Lower leg skin (tissue), 4 donors: Measurements from ENCODE around the gene HEPH. TPM values are rescaled to one million over a fixed set of nuclear protein-coding genes. Genes with fewer than 3 reads are reported as not detected.

Experiments used
- DNase-seq, 2 donors: peaks; one replicate each; pipeline ENCODE4 v3.0.0-alpha.2; 2019; ENCODE audit warnings: low spot score in 2 of 2
- H3K4me3 ChIP-seq: fragments of 200-600 bp; sonication (generic); 2 replicates; pipeline ENCODE4 v1.5.1; 2017; ENCODE audit warnings: mild to moderate bottlenecking, low read depth; ENCODE audit not compliant: poor library complexity, severe bottlenecking
- CTCF ChIP-seq, 3 donors: fragments of 450-650 bp; IDR thresholded peaks; one replicate each; pipeline ENCODE4 v1.5.1; 2016; ENCODE audit warnings: antibody characterized with exemption in 3 of 3, mild to moderate bottlenecking in 3 of 3, moderate library complexity in 2 of 3
- POLR2A ChIP-seq, 2 donors: fragments of 450-650 bp; IDR thresholded peaks; one replicate each; pipeline ENCODE4 v1.6.1; 2016 to 2017; ENCODE audit warnings: antibody characterized with exemption in 2 of 2, mild to moderate bottlenecking in 1 of 2, moderate library complexity in 1 of 2
- WGBS, 2 donors: methylation state at CpG; one replicate each; pipeline ENCODE4 v1.1.5; 2018; 5-methylcytosine and 5-hydroxymethylcytosine counted together
- intact Hi-C: fragments of 100-400 bp; cut with DNase I; formaldehyde crosslinking; loops from one replicate; pipeline ENCODE4 v1.15.0; 2023; ENCODE audit warnings: low total_unique reads
- total RNA-seq, 4 donors: library from RNA; depleted of rRNA; stranded (reverse); fragments of >200 nt; gene quantifications; one replicate each; pipeline ENCODE4 v1.1.0, GENCODE V29; 2016

The HEPH gene
- total RNA-seq, 4 donors from 2014 or later, result 1.5 to 19.6 (median 8.6) TPM

GRCh38 chrX:66144258-66144657, 19.8 kb upstream of the HEPH start:
- H3K4me3 ChIP-seq, result no peak overlapping the region
- no peak for DNase-seq
- TF ChIP-seq CTCF (IDR thresholded peaks at IDR 0.05), result no peak
- TF ChIP-seq POLR2A (IDR thresholded peaks at IDR 0.05), result no peak
- WGBS, 2 donors, result 69 to 75% methylated on average over 2 of the region's 2 CpGs
- intact Hi-C loops, result no loop called here

GRCh38 chrX:66149519-66149918, 14.5 kb upstream of the HEPH start:
- DNase-seq, result no peak
- TF ChIP-seq POLR2A (IDR thresholded peaks at IDR 0.05) (no peak), CTCF (IDR thresholded peaks at IDR 0.05) (no peak)
- H3K4me3 ChIP-seq, result no peak overlapping the region
- WGBS, 2 donors, result 83 to 95% methylated on average over 1 of the region's 1 CpG
- intact Hi-C loops, result no loop called here

- H3K4me3 ChIP-seq, result no peak overlapping the region
- no peak for DNase-seq
- TF ChIP-seq POLR2A (IDR thresholded peaks at IDR 0.05) (no peak), CTCF (IDR thresholded peaks at IDR 0.05) (no peak)
- intact Hi-C loops, result no loop called here
Observed at GRCh38 chrX:66150163-66150562, 13.9 kb upstream of the HEPH start.

- WGBS, 2 donors, result 61 to 78% methylated on average over 2 of the region's 2 CpGs
- DNase-seq, result no peak
- intact Hi-C loops, result no loop called here
- TF ChIP-seq CTCF (IDR thresholded peaks at IDR 0.05) (no peak), POLR2A (IDR thresholded peaks at IDR 0.05) (no peak)
- no peak overlapping the region for H3K4me3 ChIP-seq
Observed at GRCh38 chrX:66162331-66162822, 1.7 kb upstream of the HEPH start.

GRCh38 chrX:66163447-66163846, 600 bp upstream of the HEPH start:
- WGBS, 2 donors, result 67 to 84% methylated on average over 1 of the region's 1 CpG
- no peak overlapping the region for H3K4me3 ChIP-seq
- intact Hi-C loops, result no loop called here

More at GRCh38 chrX:66163447-66163846, 600 bp upstream of the HEPH start:
- no peak for DNase-seq
- TF ChIP-seq CTCF (IDR thresholded peaks at IDR 0.05) (no peak), POLR2A (IDR thresholded peaks at IDR 0.05) (no peak)
